CD4-positive, alpha-beta T cell (primary cell): ENCODE data around the gene MSI1. TPM values are rescaled to one million over a fixed set of nuclear protein-coding genes. Genes with fewer than 3 reads are reported as not detected.

ENCODE experiments used
- ATAC-seq: fragments of 200-7000 bp; cut with Tn5 transposase; one replicate; pipeline ENCODE4 v1.10.0; 2022; ENCODE audit warnings: mild to moderate bottlenecking; ENCODE audit not compliant: poor library complexity
- CTCF ChIA-PET: fragments of 350-600 bp; sonication (Branson Sonifier 250); formaldehyde crosslinking; loops from one replicate; lab custom pipeline; 2021; ENCODE audit warnings: antibody characterized with exemption, inconsistent platforms; lab: Charles Lee
- POLR2A ChIA-PET: fragments of 350-600 bp; sonication (Branson Sonifier 250); formaldehyde crosslinking; loops from one replicate; lab custom pipeline; 2021; ENCODE audit warnings: antibody characterized with exemption, inconsistent platforms; lab: Charles Lee
- DNase-seq, 14 experiments: peaks; one replicate each; pipeline ENCODE4 v3.0.0-alpha.2; 2013 to 2020; ENCODE audit warnings: mixed read lengths in 2 of 14
- H3K27ac ChIP-seq, 2 donors: one replicate each; pipeline versions ENCODE4 v1.5.1 to v1.7.0; 2013; ENCODE audit warnings: low read length in 2 of 2, low read depth in 1 of 2, mild to moderate bottlenecking in 1 of 2
- H3K27me3 ChIP-seq, 2 experiments: 1 replicate in 1 of 2; 2 replicates in 1 of 2; pipeline versions ENCODE4 v1.6.1 to v1.7.0; 2013; ENCODE audit warnings: low read length in 2 of 2, control low read depth in 1 of 2, mild to moderate bottlenecking in 1 of 2, moderate library complexity in 1 of 2; ENCODE audit not compliant: insufficient read depth in 2 of 2, control insufficient read depth in 1 of 2
- H3K36me3 ChIP-seq: one replicate; pipeline ENCODE4 v1.6.1; 2013; ENCODE audit warnings: low read length, control low read depth; ENCODE audit not compliant: insufficient read depth
- H3K4me1 ChIP-seq: one replicate; pipeline ENCODE4 v1.6.1; 2013; ENCODE audit warnings: low read length, control low read depth; ENCODE audit not compliant: insufficient read depth
- H3K4me3 ChIP-seq: one replicate; pipeline ENCODE4 v1.5.1; 2013; ENCODE audit warnings: mild to moderate bottlenecking, low read length, moderate library complexity
- H3K9me3 ChIP-seq, 2 experiments: 1 replicate in 1 of 2; 2 replicates in 1 of 2; pipeline versions ENCODE4 v1.6.1 to v1.7.0; 2013; ENCODE audit warnings: low read length in 2 of 2, mild to moderate bottlenecking in 2 of 2, control low read depth in 1 of 2, moderate library complexity in 1 of 2; ENCODE audit not compliant: control insufficient read depth in 1 of 2, insufficient read depth in 1 of 2
- H3K27ac Mint-ChIP-seq: one replicate; pipeline ENCODE4 v1.8.0; 2020; ENCODE audit warnings: mixed read lengths
- H3K27me3 Mint-ChIP-seq: one replicate; pipeline ENCODE4 v1.8.0; 2021; ENCODE audit warnings: mixed read lengths
- H3K36me3 Mint-ChIP-seq: one replicate; pipeline ENCODE4 v1.8.0; 2021; ENCODE audit warnings: low read depth, mixed read lengths
- H3K4me1 Mint-ChIP-seq: one replicate; pipeline ENCODE4 v1.8.0; 2021; ENCODE audit warnings: low read depth, mixed read lengths
- H3K4me3 Mint-ChIP-seq: one replicate; pipeline ENCODE4 v1.8.0; 2020; ENCODE audit warnings: mild to moderate bottlenecking, mixed read lengths
- H3K9me3 Mint-ChIP-seq: one replicate; pipeline ENCODE4 v1.8.0; 2020; ENCODE audit warnings: mixed read lengths
- intact Hi-C, 2 experiments: fragments of 100-400 bp; cut with DNase I in 1 of 2; cut with micrococcal nuclease in 1 of 2; formaldehyde crosslinking; loops; one replicate each; pipeline versions ENCODE4 v1.15.1 to v1.9.0; 2023 to 2025; cut with DNase I, micrococcal nuclease
- total RNA-seq, 174 experiments: library from RNA in 2 of 174; stranded (reverse) in 2 of 174; gene quantifications; one replicate each; pipeline ENCODE4 v1.2.3 and lab custom pipeline; 2021 to 2026
- TF ChIP-seq, protein P1 (sequence below): fragments of 200-600 bp; IDR thresholded peaks from one replicate; pipeline ENCODE4 v1.8.0; 2022; ENCODE audit warnings: antibody characterized with exemption, mild to moderate bottlenecking

MSI1 gene
- total RNA-seq, 2 experiments from 2014 or later = not detected

- peaks cover 2% of the 10 kb centered on the region for H3K9me3 Mint-ChIP-seq
- H3K36me3 ChIP-seq = no peaks in the 10 kb centered on the region
- ATAC-seq (no peak), DNase-seq (no peak)
- no peak overlapping the region for H3K27ac ChIP-seq
- peaks cover 4 to 14% of the 10 kb centered on the region in 2 experiments for H3K9me3 ChIP-seq
- H3K27me3 Mint-ChIP-seq = peaks cover 4% of the 10 kb centered on the region
- no peak overlapping the region for H3K4me3 ChIP-seq
- TF ChIP-seq, protein P1, sequence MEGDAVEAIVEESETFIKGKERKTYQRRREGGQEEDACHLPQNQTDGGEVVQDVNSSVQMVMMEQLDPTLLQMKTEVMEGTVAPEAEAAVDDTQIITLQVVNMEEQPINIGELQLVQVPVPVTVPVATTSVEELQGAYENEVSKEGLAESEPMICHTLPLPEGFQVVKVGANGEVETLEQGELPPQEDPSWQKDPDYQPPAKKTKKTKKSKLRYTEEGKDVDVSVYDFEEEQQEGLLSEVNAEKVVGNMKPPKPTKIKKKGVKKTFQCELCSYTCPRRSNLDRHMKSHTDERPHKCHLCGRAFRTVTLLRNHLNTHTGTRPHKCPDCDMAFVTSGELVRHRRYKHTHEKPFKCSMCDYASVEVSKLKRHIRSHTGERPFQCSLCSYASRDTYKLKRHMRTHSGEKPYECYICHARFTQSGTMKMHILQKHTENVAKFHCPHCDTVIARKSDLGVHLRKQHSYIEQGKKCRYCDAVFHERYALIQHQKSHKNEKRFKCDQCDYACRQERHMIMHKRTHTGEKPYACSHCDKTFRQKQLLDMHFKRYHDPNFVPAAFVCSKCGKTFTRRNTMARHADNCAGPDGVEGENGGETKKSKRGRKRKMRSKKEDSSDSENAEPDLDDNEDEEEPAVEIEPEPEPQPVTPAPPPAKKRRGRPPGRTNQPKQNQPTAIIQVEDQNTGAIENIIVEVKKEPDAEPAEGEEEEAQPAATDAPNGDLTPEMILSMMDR = no peak
- no peak overlapping the region for H3K4me3 Mint-ChIP-seq
- H3K4me1 Mint-ChIP-seq = no peaks in the 10 kb centered on the region
- H3K27ac Mint-ChIP-seq = no peak overlapping the region
- no peaks in the 10 kb centered on the region for H3K4me1 ChIP-seq
- ChIA-PET CTCF (no interaction called here), POLR2A (no interaction called here)
- intact Hi-C loops = no loop called here
- no peaks in the 10 kb centered on the region for H3K36me3 Mint-ChIP-seq
- H3K27me3 ChIP-seq = peaks cover 5 to 9% of the 10 kb centered on the region in 2 experiments
Measured at GRCh38 chr12:120332523-120332922, 36.4 kb downstream of the MSI1 start.

- Mint-ChIP-seq H3K9me3 (no peaks in the 10 kb centered on the region), H3K27ac (no peak overlapping the region), H3K27me3 (peaks cover 4% of the 10 kb centered on the region), H3K36me3 (no peaks in the 10 kb centered on the region), H3K4me1 (no peaks in the 10 kb centered on the region), H3K4me3 (no peak overlapping the region)
- ChIA-PET CTCF (no interaction called here), POLR2A (no interaction called here)
- peaks cover 5 to 9% of the 10 kb centered on the region in 2 experiments for H3K27me3 ChIP-seq
- H3K4me3 ChIP-seq = no peak overlapping the region
- no peak overlapping the region for H3K27ac ChIP-seq
- peaks cover 0 to 13% of the 10 kb centered on the region in 2 experiments for H3K9me3 ChIP-seq
- H3K4me1 ChIP-seq = no peaks in the 10 kb centered on the region
- H3K36me3 ChIP-seq = no peaks in the 10 kb centered on the region
- intact Hi-C loops = no loop called here
- ATAC-seq (no peak), DNase-seq (no peak)
- TF ChIP-seq, protein P1 = no peak
Measured at GRCh38 chr12:120332041-120332440, 36.9 kb downstream of the MSI1 start.

- Histone ChIP-seq H3K4me3 (no peak overlapping the region), H3K27ac (no peak overlapping the region), H3K27me3 (peaks cover 5 to 9% of the 10 kb centered on the region in 2 experiments), H3K9me3 (peaks cover 0 to 7% of the 10 kb centered on the region in 2 experiments), H3K36me3 (no peaks in the 10 kb centered on the region), H3K4me1 (no peaks in the 10 kb centered on the region)
- ATAC-seq = no peak
- H3K27ac Mint-ChIP-seq = no peak overlapping the region
- H3K36me3 Mint-ChIP-seq = no peaks in the 10 kb centered on the region
- intact Hi-C loops = no loop called here
- TF ChIP-seq, protein P1 = no peak
- peaks cover 4% of the 10 kb centered on the region for H3K27me3 Mint-ChIP-seq
- no peaks in the 10 kb centered on the region for H3K4me1 Mint-ChIP-seq
- ChIA-PET POLR2A (no interaction called here), CTCF (no interaction called here)
- no peaks in the 10 kb centered on the region for H3K9me3 Mint-ChIP-seq
- H3K4me3 Mint-ChIP-seq = no peak overlapping the region
- no peak for DNase-seq
Measured at GRCh38 chr12:120331390-120331789, 37.6 kb downstream of the MSI1 start.
